GM19455 (cell line): Measurements from ENCODE around the gene S100P.
"Not testable (repeated sequence)": the region's sequence is repeated elsewhere in the genome, so short reads cannot be mapped to it uniquely, and the experiment has no call there.

Experiments used
- ATAC-seq: cut with Tn5 transposase; IDR thresholded peaks from one replicate; pipeline ENCODE4 v1.9.1; 2021; ENCODE audit not compliant: unreplicated experiment

S100P gene

DNA sequence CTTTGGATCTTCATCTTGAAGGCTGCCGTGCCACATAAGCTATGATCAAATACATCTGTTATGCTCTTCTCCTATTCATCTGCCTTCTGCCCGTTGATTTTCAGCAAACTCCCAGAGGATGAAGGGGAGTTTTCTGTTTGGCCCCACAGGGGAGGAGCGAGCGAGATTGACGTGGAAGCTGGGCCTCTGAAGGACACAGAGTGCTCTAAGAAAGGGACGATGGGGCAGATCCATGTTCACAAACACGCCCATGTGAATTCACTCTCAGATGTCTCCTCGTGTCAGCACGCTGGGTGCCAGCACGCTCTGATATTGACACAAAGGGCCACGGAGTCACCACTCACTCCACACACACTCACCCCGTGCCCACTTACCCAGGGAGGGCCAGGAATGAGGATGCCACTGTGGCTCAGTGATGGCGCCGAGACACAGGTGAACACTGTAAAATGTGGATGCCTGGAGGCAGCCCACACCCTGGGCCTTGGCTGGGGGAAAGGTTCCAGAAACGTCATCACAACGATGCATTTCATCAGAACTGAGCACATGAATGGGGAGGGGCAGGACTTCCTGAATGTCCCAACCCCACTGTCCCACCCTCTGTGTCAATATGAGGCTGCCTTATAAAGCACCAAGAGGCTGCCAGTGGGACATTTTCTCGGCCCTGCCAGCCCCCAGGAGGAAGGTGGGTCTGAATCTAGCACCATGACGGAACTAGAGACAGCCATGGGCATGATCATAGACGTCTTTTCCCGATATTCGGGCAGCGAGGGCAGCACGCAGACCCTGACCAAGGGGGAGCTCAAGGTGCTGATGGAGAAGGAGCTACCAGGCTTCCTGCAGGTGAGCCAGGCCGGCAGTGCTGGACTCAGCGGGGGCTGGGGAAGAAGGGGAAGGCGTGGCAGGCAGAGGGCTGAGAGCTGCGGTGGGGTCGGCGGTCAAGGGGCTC, at the start of gene S100P:
Gene S100P (plus strand): TSS at position 648 of the 946 bp plus-strand sequence. CDS start 55 bp downstream, at position 703.
- ATAC-seq, result no peak

DNA sequence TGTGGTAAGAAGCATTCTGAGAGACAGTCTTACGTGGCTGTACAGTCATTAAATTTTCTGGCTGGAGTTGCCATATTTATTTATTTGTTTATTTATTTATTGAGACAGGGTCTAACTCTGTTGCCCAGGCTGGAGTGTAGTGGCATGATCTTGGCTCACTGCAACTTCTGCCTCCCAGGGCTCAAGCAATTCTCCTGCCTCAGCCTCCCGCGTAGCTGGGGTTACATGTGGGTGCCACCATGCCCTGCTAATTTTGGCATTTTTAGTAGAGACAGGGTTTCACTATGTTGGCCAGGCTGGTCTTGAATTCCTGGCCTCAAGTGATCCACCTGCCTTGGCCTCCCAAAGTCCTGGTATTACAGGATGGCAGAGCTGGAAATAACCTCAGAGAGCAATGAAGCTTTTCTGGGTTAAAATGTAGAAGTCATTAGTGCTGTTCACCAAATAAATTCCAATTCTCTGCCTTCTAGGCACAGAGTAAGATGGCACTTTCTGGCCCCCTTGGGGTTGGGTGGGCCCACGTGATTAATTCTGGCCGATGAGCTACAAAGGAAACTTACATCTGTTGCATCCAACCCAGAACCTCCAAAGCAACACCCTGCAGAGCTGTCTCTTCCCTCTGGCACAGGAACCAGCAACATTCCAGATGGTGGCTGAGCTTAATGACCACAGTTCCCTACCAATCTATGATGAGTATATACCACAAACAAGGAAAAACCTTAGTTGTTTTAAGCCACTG, 48.7 kb upstream of the S100P start:
- ATAC-seq, result no peak

DNA sequence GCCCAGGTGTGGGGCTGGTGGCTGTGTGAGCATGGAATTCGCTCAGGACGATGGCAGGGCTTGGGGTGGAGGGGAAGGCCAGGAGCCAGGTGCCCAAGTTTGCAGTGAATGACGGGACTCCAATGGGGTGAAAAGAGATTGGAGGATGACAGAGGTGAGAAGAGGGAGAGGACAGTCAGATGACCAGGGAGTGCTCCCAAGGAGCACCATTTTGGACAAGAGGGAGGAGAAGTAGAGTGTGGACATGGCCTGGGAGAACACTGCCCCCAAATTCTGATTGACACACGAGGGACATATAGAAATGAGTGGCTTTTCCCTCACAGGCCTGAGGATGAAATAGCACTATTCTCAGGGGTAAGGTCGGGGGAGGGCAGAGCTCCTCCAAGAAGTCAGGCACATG, 46.5 kb upstream of the S100P start:
- no peak for ATAC-seq

DNA sequence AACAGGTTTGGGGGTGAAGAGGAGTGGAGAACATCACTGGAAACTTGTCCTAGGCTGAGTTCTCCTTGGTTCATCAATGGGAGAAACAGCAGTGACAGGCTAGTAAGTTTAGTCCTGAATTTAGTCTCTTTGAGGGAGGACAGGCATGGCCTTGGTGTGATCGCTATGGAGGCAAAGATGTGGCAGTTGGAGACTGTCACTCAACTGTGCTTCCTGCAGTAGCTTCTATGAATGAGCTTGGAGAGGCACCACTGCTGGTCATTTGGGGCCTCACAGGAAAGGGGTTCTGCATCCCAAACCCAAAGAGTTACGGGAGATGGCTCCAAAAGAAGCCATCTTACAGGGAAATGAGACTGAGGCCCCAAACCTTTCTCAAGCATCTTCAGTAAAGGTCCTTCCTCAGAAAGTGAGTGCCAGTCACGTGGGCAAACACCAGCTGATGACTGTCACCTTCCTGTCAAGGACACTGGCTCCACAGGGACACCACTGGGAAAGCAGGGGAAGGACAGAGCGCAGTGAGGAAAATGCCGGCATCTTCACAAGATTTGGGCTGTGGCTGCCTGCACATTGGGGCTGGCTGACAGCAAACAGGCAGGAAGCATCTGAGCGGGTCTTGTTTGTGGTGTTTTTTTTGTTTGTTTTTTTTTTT, 46.0 kb upstream of the S100P start:
- ATAC-seq, result no peak

DNA sequence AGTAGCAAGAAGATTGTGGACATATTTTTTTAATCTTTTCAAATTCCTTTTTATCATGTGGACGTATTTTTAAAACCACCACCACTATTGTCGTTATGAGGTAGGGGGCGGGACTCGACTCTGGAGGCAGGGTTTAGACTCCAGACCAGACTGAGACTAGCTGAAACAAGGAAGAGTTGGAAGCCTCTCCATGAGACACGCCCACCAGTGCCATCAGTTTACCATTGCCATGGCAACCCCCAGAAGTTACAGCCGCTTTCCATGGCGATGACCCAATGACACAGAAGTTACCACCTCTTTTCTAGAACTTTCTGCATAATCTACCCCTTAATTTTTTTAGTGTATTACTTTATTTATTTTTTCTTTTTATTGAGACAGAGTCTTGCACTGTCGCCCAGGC, 44.5 kb upstream of the S100P start:
- ATAC-seq, result no peak

GRCh38 chr4:6654211-6654610, 39.5 kb upstream of the S100P start:
- ATAC-seq, result not testable (repeated sequence)

DNA sequence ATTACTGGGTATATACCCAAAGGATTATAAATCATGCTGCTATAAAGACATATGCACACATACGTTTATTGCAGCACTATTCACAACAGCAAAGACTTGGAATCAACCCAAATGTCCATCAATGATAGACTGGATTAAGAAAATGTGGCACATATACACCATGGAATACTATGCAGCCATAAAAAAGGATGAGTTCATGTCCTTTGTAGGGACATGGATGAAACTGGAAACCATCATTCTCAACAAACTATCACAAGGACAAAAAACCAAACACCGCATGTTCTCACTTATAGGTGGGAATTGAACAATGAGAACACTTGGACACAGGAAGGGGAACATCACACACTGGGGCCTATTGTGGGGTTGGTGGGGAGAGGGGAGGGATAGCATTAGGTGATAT, 38.4 kb upstream of the S100P start:
- ATAC-seq, result not testable (repeated sequence)

DNA sequence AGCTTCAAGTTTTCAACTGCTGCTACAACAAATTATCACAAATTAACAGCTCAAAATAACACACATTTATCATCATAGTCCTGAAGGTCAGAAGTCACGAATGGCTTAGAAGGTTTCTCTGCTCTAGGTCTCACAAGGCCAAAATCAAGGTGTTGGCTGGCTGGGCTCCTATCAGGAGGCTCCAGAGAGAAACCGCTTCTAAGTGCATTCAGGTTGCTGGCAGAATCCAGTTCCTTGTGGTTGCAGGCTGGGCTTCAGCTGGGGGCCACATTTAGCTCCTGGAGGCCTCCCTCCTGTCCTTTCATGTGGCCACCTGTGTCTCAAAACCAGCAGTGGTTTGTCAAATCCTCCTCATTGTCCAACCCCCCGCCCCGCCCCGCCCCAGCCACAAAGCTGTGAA, 37.8 kb upstream of the S100P start:
- no peak for ATAC-seq

DNA sequence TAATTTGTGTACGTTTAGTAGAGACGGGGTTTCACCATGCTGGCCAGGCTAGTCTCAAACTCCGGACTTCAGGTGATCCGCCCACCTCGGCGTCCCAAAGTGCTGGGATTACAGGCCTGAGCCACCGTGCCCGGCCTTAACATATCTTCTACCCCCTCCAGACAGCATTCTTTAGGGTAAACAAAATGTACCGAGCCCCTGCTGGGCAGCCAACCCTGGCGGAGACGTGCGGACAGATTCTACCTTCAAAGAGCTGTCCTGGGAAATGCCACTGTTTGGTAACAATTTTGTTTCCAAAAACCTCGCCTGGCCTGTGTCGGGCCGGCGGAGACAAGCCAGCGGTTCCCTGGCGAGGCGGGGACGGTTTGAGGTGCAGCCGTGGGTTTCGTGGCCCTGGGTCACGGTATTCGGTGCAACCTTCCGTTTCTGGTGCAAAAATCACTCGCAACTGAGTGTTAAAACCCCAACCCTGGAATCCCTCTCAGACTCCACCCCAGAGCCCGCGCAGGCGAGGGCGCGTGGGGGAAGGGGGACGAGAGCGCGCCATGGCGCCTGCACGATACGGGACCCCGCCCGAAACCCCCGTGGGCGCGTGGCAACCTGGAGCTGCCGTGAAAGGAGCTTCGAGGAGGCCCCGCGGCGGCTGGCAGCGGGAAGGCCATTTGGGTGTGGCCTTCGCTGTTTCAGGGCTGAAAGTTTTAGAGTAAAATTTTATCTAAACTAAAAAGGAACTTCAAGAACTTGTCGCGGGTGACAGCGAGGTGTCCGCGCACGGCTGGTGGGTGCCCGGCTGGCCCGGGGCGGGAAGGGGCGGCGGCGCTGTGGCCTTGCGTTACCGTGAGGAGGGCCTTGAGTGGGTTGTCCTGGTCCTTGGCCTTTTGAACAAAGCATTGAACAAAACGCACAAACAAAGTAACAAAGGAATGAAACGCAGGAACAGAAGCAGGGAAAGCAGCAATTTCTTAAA, 36.2 kb upstream of the S100P start:
- no peak for ATAC-seq

DNA sequence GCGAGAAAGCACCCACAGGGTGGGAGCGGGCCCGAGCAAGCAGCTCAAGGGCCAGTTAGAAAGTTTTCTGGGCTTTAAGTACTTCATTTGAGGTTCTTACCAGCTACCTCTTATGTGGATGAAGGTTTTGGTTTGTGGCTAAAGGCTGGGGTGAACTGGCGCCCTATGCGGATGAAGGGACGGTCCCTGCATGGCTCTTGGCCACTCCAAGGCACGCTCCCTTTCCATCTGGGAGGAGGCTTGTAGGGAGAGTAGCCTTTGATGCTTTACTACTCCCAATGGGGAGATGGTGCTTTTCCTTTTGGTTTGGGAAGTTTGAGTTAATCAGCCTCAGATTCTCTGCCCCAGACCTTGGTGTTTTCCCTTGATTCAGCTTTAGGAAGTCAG, 35.5 kb upstream of the S100P start:
- no peak for ATAC-seq

- ATAC-seq, result no peak
Measured at GRCh38 chr4:6658597-6659075, 35.0 kb upstream of the S100P start.

DNA sequence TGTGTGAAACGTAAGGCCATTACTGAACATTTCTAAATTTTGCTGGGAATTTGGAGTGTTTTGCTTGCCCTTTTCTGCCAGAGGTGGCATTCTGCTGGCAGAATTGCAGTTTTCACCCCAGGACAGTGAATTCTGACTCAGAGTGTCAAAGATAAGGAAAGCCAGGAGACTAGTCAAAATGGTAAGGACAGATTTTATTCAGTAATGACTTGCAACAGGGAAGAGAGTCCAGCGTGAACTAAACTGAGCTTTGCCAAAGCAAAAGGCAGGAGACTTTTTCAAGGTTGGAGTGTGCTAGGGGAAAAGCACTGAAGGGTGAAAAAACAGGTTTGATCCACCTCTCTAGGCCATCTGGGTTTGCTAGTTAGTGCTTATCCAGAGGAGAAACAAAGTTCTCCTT, 33.8 kb upstream of the S100P start:
- ATAC-seq, result no peak

- ATAC-seq, result no peak
Measured at GRCh38 chr4:6660430-6660829, 33.2 kb upstream of the S100P start.

DNA sequence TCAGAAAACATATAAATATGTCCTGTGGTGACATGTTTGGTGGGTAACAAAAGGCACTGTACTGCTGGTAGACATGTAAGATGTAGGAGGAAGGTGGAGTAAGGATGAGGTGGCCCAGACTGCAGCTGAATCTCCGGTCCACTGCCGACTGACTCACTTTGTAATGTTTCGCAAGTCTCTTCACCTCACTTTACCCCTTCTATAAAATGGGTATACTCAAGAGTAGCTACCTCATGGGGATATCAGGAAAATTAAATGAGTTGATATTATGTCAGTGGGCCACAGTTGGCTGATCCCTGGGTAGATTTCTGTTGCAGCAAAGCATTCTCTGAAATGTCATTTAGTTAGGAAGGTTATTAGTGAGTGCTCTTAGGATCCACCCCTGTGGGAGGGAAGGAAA, 31.1 kb upstream of the S100P start:
- no peak for ATAC-seq

DNA sequence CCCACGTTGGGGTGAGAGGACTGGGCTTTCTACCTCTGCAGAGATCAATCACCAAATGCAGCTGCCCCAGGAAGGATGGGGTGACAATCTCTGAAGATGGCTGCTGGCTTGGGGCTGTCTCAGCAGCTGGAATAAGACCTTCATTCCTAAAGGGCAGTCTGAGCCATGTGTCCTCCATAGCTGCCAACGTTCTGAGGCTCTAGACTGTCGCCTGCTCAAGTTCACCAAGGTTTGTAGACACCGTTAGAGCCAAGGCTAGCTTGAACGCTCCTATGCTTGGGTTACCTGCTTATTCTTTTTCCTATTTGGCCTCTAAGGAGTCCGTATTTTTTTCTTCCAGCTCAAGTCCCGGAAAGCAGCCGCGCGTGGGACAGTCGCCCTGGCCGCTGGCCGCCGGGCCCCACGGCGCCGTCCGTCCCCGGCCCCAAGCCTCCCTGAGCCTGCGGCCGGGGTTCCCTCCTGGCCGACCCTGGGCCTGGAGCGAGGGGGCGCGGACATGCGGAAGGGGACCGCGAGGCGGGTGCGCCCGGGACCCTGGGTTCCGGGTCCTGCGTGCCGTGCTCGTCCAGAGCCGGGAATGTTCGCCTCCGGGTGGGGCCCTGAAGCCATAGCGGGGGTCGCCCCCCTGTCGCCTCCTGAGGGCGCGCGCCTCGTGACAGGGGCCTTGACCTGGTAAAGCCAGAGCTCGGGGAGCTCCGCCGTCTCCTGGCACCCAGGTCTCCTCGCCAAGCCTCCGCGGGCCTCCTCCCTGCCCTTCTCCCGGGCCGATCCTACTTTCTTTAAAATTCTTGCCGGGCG, 29.9 kb upstream of the S100P start:
- no peak for ATAC-seq

- ATAC-seq, result no peak
Measured at GRCh38 chr4:6665320-6665654, 28.4 kb upstream of the S100P start.

GRCh38 chr4:6668391-6668790, 25.3 kb upstream of the S100P start:
- ATAC-seq, result no peak

GRCh38 chr4:6671648-6672047, 22.0 kb upstream of the S100P start:
- ATAC-seq, result no peak

DNA sequence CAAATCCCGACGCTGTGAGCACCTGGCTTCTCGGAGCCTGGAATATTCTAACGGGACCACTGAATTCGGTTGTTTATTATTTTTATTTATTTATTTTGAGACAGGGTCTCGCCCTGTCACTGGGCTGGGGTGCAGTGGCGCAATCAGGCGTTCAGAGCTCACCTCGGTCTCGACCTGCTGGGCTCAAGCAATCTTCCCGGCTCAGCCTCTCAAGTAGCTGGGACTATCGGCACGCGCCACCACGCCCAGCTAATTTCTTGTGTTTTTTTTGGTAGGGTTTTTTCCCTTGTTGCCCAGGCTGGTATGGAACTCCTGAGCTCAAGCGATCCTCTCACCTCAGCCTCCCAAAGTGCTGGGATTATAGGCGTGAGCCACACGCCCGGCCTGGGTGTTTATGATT, 21.5 kb upstream of the S100P start:
- ATAC-seq, result no peak
